Stimulated activated CD8-positive, alpha-beta memory T cell treated with anti-CD3 and anti-CD28 coated beads, Interleukin-4, amount 100 ng/mL, for 1 hour (primary cell): ENCODE data around the gene ARFIP2.
"Not testable (repeated sequence)": the region's sequence is repeated elsewhere in the genome, so short reads cannot be mapped to it uniquely, and the experiment has no call there.

ENCODE experiments used
- DNase-seq, 2 donors: peaks; one replicate each; pipeline ENCODE4 v3.0.0-alpha.2; 2020; ENCODE audit warnings: low read depth in 2 of 2, low spot score in 1 of 2

The ARFIP2 gene, protein sequence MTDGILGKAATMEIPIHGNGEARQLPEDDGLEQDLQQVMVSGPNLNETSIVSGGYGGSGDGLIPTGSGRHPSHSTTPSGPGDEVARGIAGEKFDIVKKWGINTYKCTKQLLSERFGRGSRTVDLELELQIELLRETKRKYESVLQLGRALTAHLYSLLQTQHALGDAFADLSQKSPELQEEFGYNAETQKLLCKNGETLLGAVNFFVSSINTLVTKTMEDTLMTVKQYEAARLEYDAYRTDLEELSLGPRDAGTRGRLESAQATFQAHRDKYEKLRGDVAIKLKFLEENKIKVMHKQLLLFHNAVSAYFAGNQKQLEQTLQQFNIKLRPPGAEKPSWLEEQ

DNA sequence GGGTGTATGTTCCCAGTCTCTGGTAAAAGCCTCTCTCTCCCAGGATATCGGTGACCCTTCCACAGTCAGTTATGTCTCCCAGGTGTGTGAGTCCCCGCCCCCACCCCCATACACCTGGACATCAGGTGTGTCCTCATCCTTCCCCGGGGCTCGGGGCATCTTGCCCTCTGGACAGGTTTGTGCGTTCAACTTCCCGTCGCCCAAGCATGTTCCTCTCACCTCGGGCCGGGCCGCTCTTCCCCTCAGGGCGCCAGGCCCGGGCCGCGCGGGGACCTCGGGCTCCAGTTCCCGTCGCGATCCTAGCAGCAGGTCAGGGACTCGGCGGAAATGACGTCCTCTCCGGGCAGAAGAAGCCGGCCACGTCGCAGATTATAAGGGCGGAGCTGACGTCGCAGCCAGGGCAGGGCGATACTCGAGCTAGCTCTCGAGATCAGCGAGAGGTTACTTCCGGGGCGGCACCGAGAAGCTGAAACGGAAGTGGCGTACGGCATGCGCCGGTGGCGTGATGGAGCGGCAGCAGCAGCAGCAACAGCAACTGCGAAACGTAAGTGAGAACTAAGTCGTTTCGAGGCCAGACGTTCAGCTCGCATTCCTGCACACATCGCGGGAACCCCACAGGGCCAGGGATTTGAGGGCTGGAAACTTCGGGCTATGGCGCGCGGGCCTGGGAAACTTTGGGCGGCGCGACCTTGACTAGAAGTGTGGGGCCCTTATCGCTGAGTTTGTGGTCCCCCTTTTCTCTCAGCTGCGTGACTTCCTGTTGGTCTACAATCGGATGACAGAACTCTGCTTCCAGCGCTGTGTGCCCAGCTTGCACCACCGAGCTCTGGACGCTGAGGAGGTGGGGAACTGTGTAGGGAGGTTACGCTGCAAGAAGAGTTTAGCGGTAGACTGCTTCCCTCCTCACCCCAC lies at the start of gene ARFIP2, which contains the start of gene TIMM10B:
TSS of gene ARFIP2 (minus strand) at position 320 of the 912 bp plus-strand sequence. CDS start 910 bp downstream, outside the sequence.
TSS of gene TIMM10B (plus strand) at position 490 of the 912 bp plus-strand sequence. CDS start at position 506, 16 bp downstream.
- peak; percentile 91 to 94 for DNase-seq

DNA sequence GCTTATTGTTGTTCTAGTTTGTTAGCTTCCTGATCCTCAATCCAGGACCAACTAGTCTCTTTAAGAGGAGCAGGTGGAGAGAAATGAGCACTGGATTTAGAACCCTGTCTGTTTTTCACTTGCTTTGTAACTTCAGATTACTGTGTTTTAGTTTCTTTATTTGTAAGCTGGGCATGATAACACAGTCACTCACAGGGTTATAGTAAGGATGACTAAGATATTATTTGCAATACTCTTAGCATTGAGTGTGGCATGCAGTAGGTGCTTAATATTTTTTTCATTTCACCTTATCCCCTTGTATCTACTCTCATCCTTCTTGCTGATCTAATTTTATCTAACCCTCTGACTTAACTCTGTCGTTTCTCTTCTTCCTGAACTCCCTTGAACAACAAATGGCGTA lies 49.7 kb upstream of the ARFIP2 start:
- no peak for DNase-seq

DNA sequence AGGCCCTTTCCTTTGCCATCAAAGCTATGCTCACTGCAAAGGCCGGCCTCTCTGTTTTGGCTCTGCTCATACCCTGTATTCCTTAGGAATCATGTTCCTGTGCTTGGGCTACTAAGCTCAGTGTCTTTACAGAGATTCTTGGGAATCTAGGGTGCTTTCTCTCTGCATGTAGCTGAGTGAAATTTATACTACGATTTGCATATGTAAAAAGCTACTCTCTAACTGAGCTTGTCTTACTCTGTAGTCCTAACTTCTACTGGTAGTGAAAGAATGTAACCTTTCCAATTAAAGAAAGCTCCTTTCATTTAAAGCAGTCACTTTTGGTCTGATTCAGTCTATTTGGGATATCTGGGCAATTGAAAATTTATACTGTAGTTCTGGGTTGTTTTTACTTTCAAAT lies 48.1 kb upstream of the ARFIP2 start:
- DNase-seq: no peak

DNA sequence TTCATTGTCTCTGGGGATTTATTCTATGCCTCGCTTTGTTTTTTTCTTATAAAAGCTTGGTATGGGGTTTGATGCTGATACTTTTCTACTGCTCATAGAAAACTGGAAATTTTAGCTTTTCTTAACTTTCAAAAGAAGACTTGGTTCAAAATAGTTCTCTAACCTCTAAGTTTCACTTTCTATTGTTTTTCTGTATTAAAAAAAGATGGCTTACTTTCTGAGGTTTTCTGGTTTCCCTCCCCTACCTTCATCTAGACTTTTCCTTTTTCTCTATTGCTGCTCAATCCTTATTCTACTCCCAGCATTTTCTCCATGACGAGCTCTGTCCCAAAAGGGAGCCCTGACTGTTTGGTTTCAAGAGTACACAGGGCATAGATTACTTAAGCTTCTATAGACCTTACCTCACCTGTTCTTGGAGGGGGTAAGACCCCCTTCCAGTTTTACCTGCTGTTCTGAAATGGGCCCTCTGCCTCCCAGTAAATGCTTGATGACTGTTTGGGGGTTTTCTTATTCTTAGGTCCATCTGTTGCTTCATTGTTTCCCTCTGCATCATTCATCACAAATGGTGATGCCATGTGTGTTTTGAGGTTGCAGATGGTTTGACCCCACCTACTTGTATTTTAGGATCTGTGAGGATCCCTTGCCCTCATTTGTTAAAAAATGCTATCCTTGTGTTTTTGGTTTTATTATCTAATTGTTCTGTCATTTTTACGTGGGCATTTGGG lies 45.4 kb upstream of the ARFIP2 start:
- no peak for DNase-seq

DNA sequence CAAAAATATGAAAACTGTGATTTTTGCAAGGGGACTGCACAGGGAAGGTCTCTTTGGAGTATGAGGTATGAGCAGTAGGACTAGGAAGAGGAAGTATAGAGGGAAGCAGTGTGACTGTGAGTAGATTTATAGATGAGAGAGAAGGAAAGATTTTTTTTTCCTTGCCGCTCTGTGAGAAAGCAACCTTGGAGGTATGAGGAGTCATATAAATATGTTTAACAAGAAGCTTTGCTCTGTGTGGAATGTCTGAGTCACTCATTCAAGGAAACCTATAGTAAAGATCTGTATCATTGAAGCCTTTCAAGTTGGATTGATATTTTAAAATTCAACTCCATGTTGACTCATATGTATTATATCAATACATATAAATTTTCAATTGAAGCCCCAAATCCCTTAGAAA lies 42.1 kb upstream of the ARFIP2 start:
- DNase-seq: no peak

DNA sequence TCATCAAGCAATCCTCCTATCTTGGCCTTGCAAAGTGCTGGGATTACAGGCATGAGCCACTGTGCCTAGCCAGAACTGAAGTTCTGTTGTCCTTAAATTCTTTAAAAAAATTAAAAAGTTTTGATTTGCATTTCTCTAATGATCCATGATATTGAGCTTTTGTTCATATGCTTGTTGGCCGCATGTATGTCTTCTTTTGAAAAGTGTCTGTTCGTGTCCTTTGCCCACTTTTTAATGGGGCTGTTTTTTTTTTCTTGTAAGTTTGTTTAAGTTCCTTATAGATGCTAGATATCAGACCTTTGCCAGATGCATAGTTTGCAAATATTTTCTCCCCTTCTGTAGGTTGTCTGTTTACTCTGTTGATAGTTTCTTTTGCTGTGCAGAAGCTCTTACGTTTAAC lies 40.8 kb upstream of the ARFIP2 start:
- DNase-seq: not testable (repeated sequence)

DNA sequence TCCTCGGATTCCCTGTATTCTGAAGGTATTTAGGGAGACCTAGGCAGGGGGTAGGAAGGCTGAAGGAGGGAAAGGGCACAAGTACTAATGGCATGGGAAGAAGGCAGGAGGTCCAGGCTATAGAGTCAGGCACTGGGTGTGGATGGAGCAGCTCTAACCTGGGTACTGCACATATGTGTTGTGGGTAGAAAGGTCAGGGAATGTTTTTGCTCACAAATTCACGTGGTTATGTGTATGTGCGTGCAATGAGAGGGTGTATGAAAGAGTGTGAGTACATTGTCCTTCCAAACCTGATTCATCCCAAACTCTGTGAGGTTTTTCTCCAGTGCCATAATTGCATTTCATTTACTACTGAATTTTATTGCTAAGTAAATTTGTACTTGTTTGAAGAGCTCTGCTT lies 39.1 kb upstream of the ARFIP2 start:
- DNase-seq: no peak

DNA sequence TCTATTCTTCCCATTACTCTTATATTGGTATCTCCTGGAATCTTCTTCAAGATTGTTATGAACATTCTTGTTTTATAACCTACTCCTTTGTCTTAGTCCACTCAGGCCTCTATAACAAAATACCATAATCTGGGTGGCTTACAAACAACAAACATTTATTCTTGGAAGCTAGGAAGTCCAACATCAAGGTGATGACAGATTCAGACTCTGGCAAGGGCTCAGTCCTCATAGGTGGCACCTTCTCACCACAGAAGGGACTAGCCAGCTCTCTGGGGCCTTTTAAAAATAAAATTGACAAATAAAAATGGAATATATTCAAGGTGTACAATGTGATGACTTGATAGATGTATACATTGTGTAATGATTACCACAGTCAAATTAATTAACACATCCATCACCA lies 35.7 kb upstream of the ARFIP2 start:
- no peak for DNase-seq

DNA sequence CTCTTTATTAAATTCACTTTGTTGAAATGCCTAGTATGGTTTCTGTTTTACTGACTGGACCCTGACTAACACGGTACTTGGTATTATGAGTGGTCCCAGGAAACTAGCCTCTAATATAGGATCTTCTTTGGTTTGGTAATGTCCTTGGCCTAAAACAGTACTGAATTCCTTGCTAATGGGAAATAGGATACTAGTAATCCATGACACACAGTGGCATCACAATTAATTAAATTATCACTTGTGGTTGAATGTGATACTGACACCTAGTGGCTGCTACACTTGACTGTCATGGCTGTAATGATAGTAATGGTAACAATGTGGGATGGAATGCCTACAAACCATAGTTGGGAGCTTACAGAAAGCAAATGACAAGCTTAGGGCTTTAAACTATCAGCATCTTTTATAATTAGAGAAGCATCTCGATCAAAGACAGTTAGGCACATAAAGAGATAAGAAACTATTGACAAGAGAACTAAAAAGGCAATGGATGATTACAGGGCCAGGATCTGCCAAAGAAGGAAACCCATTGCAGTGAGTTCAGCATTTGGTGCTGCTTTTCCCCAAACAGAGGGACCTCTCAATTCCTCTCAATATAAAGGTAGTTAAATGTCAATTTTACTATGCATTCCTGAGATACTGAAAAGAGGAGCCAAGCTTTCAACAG lies 24.6 kb upstream of the ARFIP2 start:
- DNase-seq: no peak

DNA sequence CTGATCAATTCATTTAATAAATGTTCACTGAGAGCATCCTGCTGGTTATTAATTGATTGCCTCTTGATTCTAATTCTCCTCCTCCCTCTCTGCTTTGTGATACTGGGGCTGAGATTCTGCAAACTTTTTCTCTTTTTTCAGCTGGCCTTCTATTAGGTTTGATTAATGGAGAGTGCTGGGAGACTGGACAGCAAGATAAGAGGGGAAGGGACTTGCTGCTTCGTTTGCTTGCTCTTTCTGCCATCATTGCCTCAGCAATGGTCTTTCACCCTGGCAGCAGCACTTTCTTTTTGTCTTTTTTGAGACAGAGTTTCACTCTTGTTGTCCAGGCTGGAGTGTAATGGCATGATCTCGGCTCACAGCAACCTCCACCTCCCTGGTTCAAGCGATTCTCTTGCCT lies 23.0 kb upstream of the ARFIP2 start:
- DNase-seq: no peak

DNA sequence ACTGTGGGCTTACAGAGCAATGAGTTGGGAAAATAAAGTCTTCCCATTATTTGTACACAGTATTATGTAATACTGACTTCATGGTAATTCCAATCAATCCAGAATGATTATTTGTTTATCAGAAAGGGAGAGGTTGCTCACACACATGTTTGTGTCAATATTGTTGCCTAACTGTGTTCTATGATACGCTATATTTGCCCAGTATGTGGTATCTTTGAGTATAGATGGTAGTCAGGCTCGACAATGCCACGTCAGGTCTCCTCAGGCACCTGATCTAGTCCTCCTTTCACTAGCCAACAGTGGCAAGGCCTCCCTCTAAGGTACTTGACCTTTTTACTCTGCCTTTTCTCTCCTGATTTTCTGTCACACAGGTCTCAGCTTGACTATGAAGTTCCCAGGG lies 21.3 kb upstream of the ARFIP2 start:
- no peak for DNase-seq

DNA sequence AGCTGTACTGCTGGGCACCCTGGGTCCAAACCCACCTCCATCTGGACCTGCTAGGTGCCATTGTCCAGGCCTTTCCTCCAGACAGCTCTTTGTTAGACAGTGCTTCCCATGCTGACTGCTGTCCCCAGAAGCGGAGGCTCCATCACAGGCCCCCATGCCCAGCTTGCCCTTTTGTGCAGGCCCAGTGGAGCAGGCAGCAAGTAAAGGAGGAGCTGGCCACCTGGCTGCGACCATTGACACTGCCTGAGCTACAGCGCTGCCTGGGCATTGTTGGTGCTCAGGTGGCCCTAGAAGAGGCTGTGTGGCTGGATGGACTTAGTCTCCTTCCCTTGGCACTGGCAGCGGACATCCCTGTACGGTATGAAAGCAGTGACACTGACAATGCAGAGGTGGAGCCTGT lies 17.4 kb upstream of the ARFIP2 start:
- DNase-seq: no peak

DNA sequence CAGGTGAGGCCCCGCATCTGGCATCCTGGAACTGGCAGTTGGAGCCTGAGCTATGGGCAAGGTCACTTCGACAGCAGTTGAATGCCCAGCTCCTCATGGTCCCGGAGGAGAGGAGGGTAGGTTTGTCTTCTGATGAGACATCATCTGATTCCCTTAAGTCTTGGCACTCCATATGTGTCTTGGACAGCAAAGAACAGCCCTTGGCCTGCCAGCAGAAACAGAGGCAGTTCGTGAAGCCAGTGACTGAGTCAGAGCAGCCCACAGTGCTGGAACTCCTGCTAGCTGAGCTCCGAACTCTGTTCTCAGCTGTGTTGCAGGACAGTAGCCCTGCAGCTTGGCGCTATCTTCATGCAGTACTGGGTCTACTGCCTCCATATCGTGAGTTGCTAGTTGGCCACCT lies 17.0 kb upstream of the ARFIP2 start:
- no peak for DNase-seq

DNA sequence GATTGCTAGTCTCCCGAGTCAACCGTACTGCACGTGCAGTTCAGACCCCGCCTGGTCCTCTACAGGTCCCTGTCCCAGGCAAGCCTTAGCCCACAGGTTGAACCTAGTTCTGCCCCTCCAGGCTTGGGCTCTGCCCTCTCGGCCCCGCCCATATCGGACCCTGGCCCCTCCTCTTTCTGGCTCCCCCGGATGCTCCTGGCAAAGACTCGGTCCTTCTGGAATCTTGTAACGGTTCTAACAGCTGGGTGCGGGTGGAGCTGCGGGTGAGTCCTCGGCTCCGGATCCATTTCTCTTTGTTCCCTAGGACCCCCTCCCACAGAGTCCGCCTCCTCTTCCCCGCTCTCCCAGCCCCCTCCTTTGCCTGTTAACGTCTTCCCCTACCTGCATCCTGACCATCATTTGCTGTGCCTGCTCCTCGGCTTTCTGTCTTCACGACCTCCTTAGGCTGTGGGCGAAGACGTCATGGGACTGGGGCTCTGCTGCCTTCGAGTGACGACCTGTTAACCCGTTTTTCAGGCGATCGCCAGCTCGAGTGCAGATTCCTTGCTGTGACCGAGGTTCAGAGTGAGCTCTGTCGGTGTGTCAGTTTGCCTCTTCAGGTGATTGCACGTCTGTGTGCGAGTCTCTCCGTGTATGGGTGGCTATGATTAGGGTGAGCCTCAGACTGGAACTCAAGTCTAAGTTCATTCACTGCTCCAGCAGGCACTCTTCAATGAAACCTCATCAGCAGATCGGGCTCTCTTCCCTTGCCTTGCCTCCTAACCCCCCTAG lies 16.1 kb upstream of the ARFIP2 start, which contains the start of gene DNHD1:
TSS of gene DNHD1 (plus strand) at position 212 of the 771 bp plus-strand sequence. CDS start 936 bp downstream, outside the sequence.
- no peak for DNase-seq

DNA sequence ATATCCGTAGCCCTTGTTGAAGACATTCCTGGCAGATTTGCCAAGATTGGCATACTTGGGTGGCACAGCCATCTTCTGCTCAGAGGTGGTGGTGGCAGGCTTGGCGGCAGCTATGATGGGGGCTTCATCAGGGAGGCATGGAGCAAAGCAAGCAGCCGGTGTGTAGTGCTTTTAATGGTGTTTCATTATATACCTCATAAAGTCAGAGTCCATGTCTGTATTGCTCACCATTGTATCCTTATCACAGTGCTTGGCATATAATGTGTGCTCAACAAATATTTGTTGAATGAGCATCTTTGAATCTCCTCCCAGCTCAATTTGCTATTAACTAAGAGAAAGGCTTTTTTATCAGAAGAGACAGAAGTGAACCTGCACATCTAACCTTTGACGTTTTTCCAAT lies 8.2 kb upstream of the ARFIP2 start:
- DNase-seq: no peak

DNA sequence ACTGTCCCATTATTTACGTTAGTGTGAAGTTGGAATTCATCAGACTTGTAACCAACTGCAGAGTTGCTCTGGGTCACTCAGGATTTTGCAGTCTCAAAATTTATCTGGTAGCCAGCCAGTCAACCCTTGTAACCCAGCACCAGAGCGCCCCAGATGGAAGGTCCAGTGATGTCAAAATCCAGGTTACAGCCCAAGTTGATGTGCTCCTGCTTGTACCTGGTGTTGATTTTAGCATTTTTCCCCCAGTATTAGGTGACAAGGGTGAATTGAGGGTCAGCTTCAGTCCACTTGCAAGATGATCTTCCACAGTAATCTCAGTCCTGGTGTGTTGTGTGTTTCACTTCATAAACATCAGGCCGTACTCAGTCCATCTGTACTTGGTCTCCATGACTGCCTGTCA lies 7.7 kb upstream of the ARFIP2 start:
- DNase-seq: no peak

DNA sequence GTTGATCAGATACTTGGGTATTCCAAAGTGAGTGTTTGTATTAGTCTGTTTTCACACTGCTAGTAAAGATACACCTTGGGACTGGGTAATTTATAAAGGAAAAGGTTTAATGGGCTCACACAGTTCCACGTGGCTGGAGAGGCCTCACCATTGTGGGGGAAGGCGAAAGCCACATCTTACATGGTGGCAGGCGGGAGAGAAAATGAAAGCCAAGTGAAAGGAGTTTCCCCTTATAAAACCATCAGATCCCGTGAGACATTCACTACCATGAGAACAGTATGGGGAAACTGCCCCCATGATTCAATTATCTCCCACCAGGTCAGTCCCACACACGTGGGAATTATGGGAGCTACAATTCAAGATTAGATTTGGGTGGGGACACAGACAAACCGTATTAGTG lies 7.2 kb upstream of the ARFIP2 start:
- DNase-seq: no peak

DNA sequence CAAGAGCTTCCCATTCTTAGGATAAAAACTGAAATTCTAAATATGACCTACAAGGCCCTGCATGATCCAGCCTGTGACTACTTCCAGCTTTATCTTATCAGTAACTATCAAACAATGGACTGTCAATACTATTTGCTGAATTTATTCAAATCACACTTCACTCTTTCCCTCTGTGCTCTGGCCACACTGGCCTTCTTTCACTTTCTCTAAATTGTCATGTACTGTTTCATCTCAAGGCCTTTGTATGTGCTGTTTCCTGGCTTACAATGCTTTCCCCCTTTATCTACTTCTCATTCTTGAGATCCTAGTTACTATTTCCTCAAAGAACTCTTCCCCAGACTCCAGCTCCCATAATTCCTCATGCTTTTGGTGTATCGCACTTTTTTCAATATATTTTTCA lies 5.8 kb upstream of the ARFIP2 start:
- DNase-seq: no peak

DNA sequence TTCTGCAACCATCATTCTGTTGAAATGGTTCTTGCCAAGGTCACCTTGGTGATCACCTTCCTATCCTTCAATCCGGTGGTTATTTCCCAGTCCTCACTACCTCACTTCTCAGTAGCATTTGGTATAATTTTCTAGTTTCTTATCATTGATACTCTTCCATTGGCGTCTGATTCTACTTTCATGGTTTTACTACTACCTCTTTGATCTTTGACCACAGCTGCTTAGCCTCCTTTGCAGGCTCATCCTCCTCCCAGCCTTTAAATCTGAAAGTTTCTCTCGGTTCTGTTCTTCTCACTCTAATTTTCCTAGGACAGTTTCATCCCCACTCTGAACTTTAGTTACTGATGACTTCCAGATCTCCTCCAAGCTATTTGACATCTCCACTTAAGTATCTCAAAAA lies 5.1 kb upstream of the ARFIP2 start:
- no peak for DNase-seq

DNA sequence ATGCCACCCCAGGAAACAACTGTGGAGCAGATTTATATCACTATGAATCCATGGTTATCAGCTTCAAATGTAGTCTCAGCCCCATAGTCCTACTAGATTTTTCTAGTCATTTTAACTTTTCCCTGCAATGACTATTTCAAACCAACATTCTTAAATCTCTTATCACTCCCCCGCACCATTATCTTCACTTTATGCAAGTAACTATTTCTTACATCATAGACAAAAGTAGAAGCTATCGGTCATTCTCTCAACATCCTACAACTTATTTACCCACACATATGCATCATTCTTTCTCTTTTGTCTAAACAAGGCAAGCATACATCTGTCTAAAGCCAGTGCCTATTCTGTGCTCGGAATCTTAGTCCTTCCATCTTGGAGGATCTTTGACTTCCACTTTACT lies 4.5 kb upstream of the ARFIP2 start:
- no peak for DNase-seq
